ENCODE measurements around the gene KCNMA1.

KCNMA1 gene

DNA sequence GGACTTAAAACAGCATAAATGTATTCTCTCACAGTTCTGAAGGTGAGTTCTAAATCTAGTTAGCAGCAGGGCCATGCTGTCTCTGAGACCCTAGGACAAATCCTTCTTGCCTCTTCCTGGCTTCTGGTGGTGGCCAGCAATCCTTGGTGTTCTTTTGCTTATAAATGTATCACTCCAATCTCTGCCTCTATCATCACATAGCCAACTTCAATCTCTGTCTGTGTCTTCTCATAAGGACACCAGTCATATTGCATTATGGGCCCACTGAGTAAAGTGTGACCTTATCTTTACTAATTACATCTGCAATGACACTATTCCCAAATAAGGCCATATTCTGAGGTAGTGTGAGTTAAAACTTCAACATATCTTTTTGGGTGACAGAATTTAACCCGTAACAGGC is 778.9 kb downstream of the KCNMA1 start:
- DNase-seq, result no peak

DNA sequence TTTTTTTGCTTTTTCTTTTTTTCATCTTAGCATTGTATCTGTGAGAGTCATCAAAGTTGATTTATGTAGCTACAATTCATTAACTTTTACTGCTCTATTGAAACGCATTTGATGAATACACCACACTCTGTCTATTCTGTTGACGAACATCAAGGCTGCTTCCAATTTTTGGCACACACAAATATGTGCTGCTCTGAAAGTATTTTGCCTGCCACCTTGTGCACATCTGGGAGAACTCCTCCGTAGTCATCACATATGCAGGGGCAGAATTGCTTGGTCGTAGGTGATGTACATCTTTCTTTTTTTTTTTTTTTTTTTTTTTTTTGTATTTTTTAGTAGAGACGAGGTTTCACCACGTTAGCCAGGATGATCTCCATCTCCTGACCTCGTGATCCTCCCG is 796.8 kb downstream of the KCNMA1 start:
- no peak for DNase-seq

DNA sequence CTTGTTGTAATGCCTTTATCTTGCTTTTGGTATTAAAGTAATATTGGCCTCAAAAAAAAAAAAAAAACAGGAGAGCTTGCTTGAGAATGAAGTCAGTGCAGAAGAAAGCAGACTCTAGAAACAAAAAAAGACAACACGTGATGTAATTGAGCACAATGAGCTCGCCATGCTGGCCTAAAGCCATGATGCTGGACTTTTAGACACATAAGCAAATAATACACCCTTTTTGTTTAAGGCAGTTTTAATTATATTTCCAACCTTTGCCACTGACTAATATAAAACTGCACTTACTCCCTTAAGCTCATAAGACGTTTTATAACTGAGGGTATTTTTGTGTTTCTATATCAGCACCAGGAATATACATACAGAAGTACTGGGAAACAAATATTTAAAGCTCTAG is 798.3 kb downstream of the KCNMA1 start:
- DNase-seq, result no peak

DNA sequence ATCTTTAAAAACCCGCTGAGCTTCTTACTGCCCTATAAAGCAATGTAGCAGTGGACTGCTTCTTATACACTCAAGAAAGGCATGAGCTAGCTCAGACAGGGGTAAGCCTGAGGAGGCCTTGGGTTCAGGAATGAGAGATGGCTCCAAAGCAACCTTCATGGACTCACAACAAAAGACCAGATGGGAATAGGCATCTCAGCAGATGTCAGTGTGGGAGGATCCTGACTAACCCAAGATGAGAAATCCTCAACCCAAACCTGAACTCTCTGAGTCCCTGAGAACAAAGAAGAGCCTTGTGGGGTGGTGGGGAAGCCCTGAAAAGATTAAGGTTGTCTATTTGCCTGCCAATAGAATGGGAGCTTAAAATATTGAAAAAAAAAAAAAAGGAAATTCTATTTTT is 807.4 kb downstream of the KCNMA1 start:
- DNase-seq, result no peak

DNA sequence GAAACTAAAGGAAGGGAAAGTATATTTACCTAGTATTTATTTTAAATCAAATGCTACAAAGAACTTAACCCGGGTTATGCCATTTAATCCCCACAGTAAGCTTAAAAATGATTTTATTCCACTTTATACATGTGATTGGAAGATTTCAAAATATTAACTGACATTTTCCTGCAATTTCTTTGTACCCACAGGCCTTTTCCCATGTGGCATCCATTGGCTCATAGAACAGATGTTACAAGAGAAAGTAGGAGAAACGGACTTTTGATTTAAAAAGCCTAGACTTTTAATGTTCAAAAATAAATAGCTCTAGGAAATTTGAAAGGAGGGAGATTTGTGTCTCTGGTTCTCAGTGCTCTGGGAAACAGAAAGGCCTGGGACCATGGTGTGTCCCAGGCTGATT is 807.9 kb downstream of the KCNMA1 start:
- DNase-seq, result no peak

Measured in COR-L47 (cell line).